ENCODE measurements around the gene NEU1. TPM values are rescaled to one million over a fixed set of nuclear protein-coding genes. Genes with fewer than 3 reads are reported as not detected.

NEU1 gene
- total RNA-seq, 1 donor from 2014 or later = 33.8 TPM

GRCh38 chr6:31847276-31847978 lies 15.2 kb downstream of the NEU1 start:
- intact Hi-C loops (cut with micrococcal nuclease) = no loop called here

GRCh38 chr6:31844507-31844906 lies 18.1 kb downstream of the NEU1 start:
- intact Hi-C loops (cut with micrococcal nuclease) = no loop called here

- intact Hi-C loops (cut with micrococcal nuclease) = no loop called here
Observed at GRCh38 chr6:31842053-31842452, 20.6 kb downstream of the NEU1 start.

- intact Hi-C loops (cut with micrococcal nuclease) = loop anchor here (10.0 kb wide), 1 partner anchor 355 kb away; the partner anchor contains the start of genes GPSM3 and PBX2
Observed at GRCh38 chr6:31839779-31840126, 22.9 kb downstream of the NEU1 start.

- intact Hi-C loops (cut with micrococcal nuclease) = loop anchor here (10.0 kb wide), 1 partner anchor 356 kb away; the partner anchor contains the start of genes GPSM3 and PBX2
Observed at GRCh38 chr6:31838968-31839367, 23.7 kb downstream of the NEU1 start.

GRCh38 chr6:31838114-31838553 lies 24.5 kb downstream of the NEU1 start:
- intact Hi-C loops (cut with micrococcal nuclease) = loop anchor here (10.0 kb wide), 1 partner anchor 357 kb away; the partner anchor contains the start of genes GPSM3 and PBX2

GRCh38 chr6:31837369-31838113 lies 25.1 kb downstream of the NEU1 start:
- intact Hi-C loops (cut with micrococcal nuclease) = loop anchor here (10.0 kb wide), 1 partner anchor 357 kb away; the partner anchor contains the start of genes GPSM3 and PBX2

GRCh38 chr6:31836474-31837368 lies 25.9 kb downstream of the NEU1 start:
- intact Hi-C loops (cut with micrococcal nuclease) = loop anchor here (10.0 kb wide), 1 partner anchor 358 kb away; the partner anchor contains the start of genes GPSM3 and PBX2

- intact Hi-C loops (cut with micrococcal nuclease) = loop anchor here (10.0 kb wide), 1 partner anchor 359 kb away; the partner anchor contains the start of genes GPSM3 and PBX2
Observed at GRCh38 chr6:31836047-31836473, 26.6 kb downstream of the NEU1 start.

- intact Hi-C loops (cut with micrococcal nuclease) = loop anchor here (1.0 to 10.0 kb wide), 12 partner anchors 28 to 360 kb away; partner anchors contain the start of genes ABHD16A, BAG6, EHMT2 and GPANK1
Observed at GRCh38 chr6:31834367-31835250, 28.0 kb downstream of the NEU1 start.

GRCh38 chr6:31831350-31832215 lies 31.0 kb downstream of the NEU1 start:
- intact Hi-C loops (cut with micrococcal nuclease) = loop anchor here (2.0 to 10.0 kb wide), 2 partner anchors 17 to 363 kb away; partner anchors contain the start of genes GPSM3, HSPA1A, HSPA1L and PBX2

GRCh38 chr6:31830886-31831335 lies 31.7 kb downstream of the NEU1 start:
- intact Hi-C loops (cut with micrococcal nuclease) = loop anchor here (1.0 to 10.0 kb wide), 5 partner anchors 16 to 364 kb away; partner anchors contain the start of genes ATP6V1G2, GPSM3, HSPA1A and HSPA1L

GRCh38 chr6:31829633-31830283 lies 32.9 kb downstream of the NEU1 start:
- intact Hi-C loops (cut with micrococcal nuclease) = loop anchor here (1.0 to 10.0 kb wide), 6 partner anchors 15 to 1015 kb away; partner anchors contain the start of genes ATP6V1G2, GPSM3, HSPA1A and HSPA1L

GRCh38 chr6:31827286-31828079 lies 35.1 kb downstream of the NEU1 start, which contains the start of gene HSPA1B:
HSPA1B (plus strand) TSS chr6:31827738; CDS start chr6:31827951, 213 bp downstream.
- intact Hi-C loops (cut with micrococcal nuclease) = loop anchor here (1.0 to 10.0 kb wide), 9 partner anchors 21 to 1017 kb away; partner anchors contain the start of genes ABHD16A, BAG6, DDAH2 and LSM2

GRCh38 chr6:31826793-31827285 lies 35.8 kb downstream of the NEU1 start:
- intact Hi-C loops (cut with micrococcal nuclease) = loop anchor here (1.0 to 10.0 kb wide), 9 partner anchors 20 to 1018 kb away; partner anchors contain the start of genes ABHD16A, BAG6, DDAH2 and LSM2

- intact Hi-C loops (cut with micrococcal nuclease) = loop anchor here (10.0 kb wide), 1 partner anchor 1019 kb away; the partner anchor contains the start of gene PSMB8
Observed at GRCh38 chr6:31825553-31825952, 37.1 kb downstream of the NEU1 start.
